K562 (cell line): ENCODE data around the gene NUP107. TPM values are rescaled to one million over a fixed set of nuclear protein-coding genes. Genes with fewer than 3 reads are reported as not detected.

Experiments
- ATAC-seq: fragments of 200-7000 bp; cut with Tn5 transposase; 3 replicates; pipeline ENCODE4 v1.9.1; 2020; ENCODE audit warnings: moderate library complexity
- BruUV-seq: library from RNA; stranded (reverse); fragments of 400-500 nt; replicated peaks from 2 replicates; lab custom pipeline; 2021; lab: Mats Ljungman, UMichigan
- CTCF ChIA-PET: fragments of 300-600 bp; formaldehyde crosslinking; extraction: SDS; loops from one replicate; lab custom pipeline; 2021; ENCODE audit warnings: low intra/inter-chr PET ratio; lab: Yijun Ruan, JAX
- POLR2A ChIA-PET: fragments of 300-600, 350-650 bp; sonication (Branson Sonifier 250); formaldehyde crosslinking; extraction: SDS; loops from one replicate; lab custom pipeline; 2021; ENCODE audit warnings: antibody characterized with exemption, inconsistent platforms; lab: Yijun Ruan, JAX
- DNase-seq, 4 experiments: peaks; one replicate each; pipeline versions ENCODE4 v3.0.0 to v3.0.0-alpha.2; 2011 to 2018; ENCODE audit warnings: low spot score in 3 of 4, mixed read lengths in 3 of 4; ENCODE audit errors: extremely low read depth in 1 of 4
- FAIRE-seq: peaks from 2 replicates; lab custom pipeline; 2011; peaks lifted over from hg19 to GRCh38; lab: Jason Lieb, UNC
- H2AFZ ChIP-seq: 2 replicates; pipeline ENCODE4 v1.6.0; 2011; ENCODE audit warnings: low read depth, low read length, control low read depth, inconsistent platforms
- H3K27ac ChIP-seq: fragments of 200-600 bp; 3 replicates; pipeline ENCODE4 v1.8.0; 2011; ENCODE audit warnings: low read depth, mild to moderate bottlenecking, control low read depth, inconsistent platforms, low read length, moderate library complexity, mixed read lengths; ENCODE audit errors: extremely low read depth
- H3K27me3 ChIP-seq, 2 experiments: fragments of 300-600 bp in 1 of 2; 2 replicates in 1 of 2; 3 replicates in 1 of 2; pipeline versions ENCODE4 v1.6.0 to v1.8.0; 2011; ENCODE audit warnings: inconsistent platforms in 2 of 2, low read length in 2 of 2, mild to moderate bottlenecking in 1 of 2, mixed read lengths in 1 of 2, moderate library complexity in 1 of 2; ENCODE audit not compliant: control insufficient read depth in 2 of 2, insufficient read depth in 2 of 2
- H3K36me3 ChIP-seq: fragments of 300-600 bp; 3 replicates; pipeline ENCODE4 v1.8.0; 2011; ENCODE audit warnings: mild to moderate bottlenecking, low read length, inconsistent platforms; ENCODE audit not compliant: control insufficient read depth, insufficient read depth
- H3K4me1 ChIP-seq, 2 experiments: fragments of 200-600 bp in 1 of 2; replicated peaks in 1 of 2; 2 replicates in 1 of 2; 3 replicates in 1 of 2; pipeline versions ENCODE4 v1.5.1 to v1.8.0; 2011; ENCODE audit warnings: inconsistent platforms in 2 of 2, low read length in 2 of 2, mild to moderate bottlenecking in 1 of 2, mixed read lengths in 1 of 2, moderate library complexity in 1 of 2; ENCODE audit not compliant: control insufficient read depth in 2 of 2, insufficient read depth in 2 of 2
- H3K4me2 ChIP-seq: 2 replicates; pipeline ENCODE4 v1.6.1; 2011; ENCODE audit warnings: low read length, control low read depth, inconsistent platforms, mixed read lengths; ENCODE audit not compliant: insufficient read depth
- H3K4me3 ChIP-seq: fragments of 200-600 bp; sonication (generic), shearing (Covaris generic); 2 replicates; pipeline ENCODE4 v1.5.1; 2016; ENCODE audit warnings: control low read depth, inconsistent platforms
- H3K79me2 ChIP-seq: fragments of 200-600 bp; 3 replicates; pipeline ENCODE4 v1.8.0; 2011; ENCODE audit warnings: low read length, inconsistent platforms; ENCODE audit not compliant: control insufficient read depth, insufficient read depth
- H3K9ac ChIP-seq, 2 experiments: 2 replicates each; pipeline versions ENCODE4 v1.6.0 to v1.6.1; 2011; ENCODE audit warnings: low read depth in 2 of 2, low read length in 2 of 2, control low read depth in 1 of 2, inconsistent platforms in 1 of 2, mild to moderate bottlenecking in 1 of 2, mixed read lengths in 1 of 2; ENCODE audit not compliant: insufficient read depth in 1 of 2
- H3K9me1 ChIP-seq: one replicate; pipeline ENCODE4 v1.6.0; 2011; ENCODE audit warnings: inconsistent platforms, mild to moderate bottlenecking, low read length, moderate library complexity; ENCODE audit not compliant: control insufficient read depth, insufficient read depth
- H3K9me3 ChIP-seq: replicated peaks from 2 replicates; pipeline ENCODE4 v1.5.1; 2011; ENCODE audit warnings: low read depth, low read length, inconsistent platforms; ENCODE audit not compliant: control insufficient read depth, insufficient read depth
- H4K20me1 ChIP-seq: replicated peaks from 2 replicates; pipeline ENCODE4 v1.6.1; 2011; ENCODE audit warnings: low read length, inconsistent platforms, mixed read lengths; ENCODE audit not compliant: control insufficient read depth, insufficient read depth
- GTF3C2 ChIP-seq: IDR thresholded peaks from 3 replicates; pipeline ENCODE4 v1.6.1; 2011; ENCODE audit warnings: borderline replicate concordance, mild to moderate bottlenecking, moderate library complexity; ENCODE audit not compliant: insufficient read length; ENCODE audit errors: extremely low read depth
- HMBOX1 ChIP-seq: sonication (generic); IDR thresholded peaks from 2 replicates; pipeline ENCODE4 v1.6.1; 2016
- WGBS: fragments of 100-300 bp; shearing (Covaris generic); methylation state at CpG from one replicate; pipeline ENCODE4 v1.1.6; 2016; ENCODE audit warnings: low coverage, mixed read lengths; ENCODE audit not compliant: insufficient coverage; ENCODE audit errors: missing lambda C conversion rate; 5-methylcytosine and 5-hydroxymethylcytosine counted together
- in situ Hi-C: fragments of 300-500 bp; cut with MboI; formaldehyde crosslinking; loops from 4 replicates; pipeline ENCODE4 v1.15.0; 2018; ENCODE audit warnings: inconsistent platforms, mixed read lengths
- intact Hi-C: fragments of 100-400 bp; cut with micrococcal nuclease; formaldehyde crosslinking; loops from 2 replicates; pipeline ENCODE4 v1.14.2; 2022
- polyA plus RNA-seq, 8 experiments: library from polyadenylated mRNA; depleted of rRNA in 4 of 8; stranded (reverse) in 5 of 8; unstranded in 3 of 8; fragments of >200 nt; fragmentation: Nextera tagmentation in 2 of 8; fragmentation: Illumina TruSeq in 1 of 8; extraction: Ambion mirVana in 2 of 8; extraction: Trizol in 1 of 8; gene quantifications; 2 replicates each; pipeline versions ENCODE4 v1.2.1 to v1.2.3, GENCODE V29; 2011 to 2014; ENCODE audit warnings: inconsistent platforms in 1 of 8, missing spikeins in 1 of 8
- total RNA-seq, 7 experiments: library from RNA; depleted of rRNA in 6 of 7; stranded (reverse); fragments of >200 nt in 6 of 7; fragmentation: Illumina TruSeq in 2 of 7; extraction: Trizol in 2 of 7; gene quantifications; 2 replicates each; pipeline versions ENCODE4 v1.2.1 to v1.2.3, GENCODE V29; 2011 to 2021; ENCODE audit warnings: low replicate concordance in 1 of 7

NUP107 gene
- total and polyA plus RNA-seq, 9 of the 15 experiments (the other 6 are each of a cell fraction or from before 2014, with no cell fraction given) = 129 to 277 (median 199) TPM

GRCh38 chr12:68761901-68762630 is 75.3 kb downstream of the NUP107 start:
- WGBS = 63% methylated on average over 8 of the region's 8 CpGs
- Histone ChIP-seq H3K27ac (no peak overlapping the region), H3K79me2 (no peaks in the 10 kb centered on the region), H3K9me3 (no peaks in the 10 kb centered on the region), H4K20me1 (no peaks in the 10 kb centered on the region), H3K4me2 (no peak overlapping the region), H3K36me3 (peaks cover 26% of the 10 kb centered on the region; the same call in 2 of the 3 replicates), H3K9ac (no peak overlapping the region; a peak in 1 of 4 replicates), H3K9me1 (no peaks in the 10 kb centered on the region), H2AFZ (no peak overlapping the region), H3K4me3 (no peak overlapping the region), H3K27me3 (no peaks in the 10 kb centered on the region), H3K4me1 (no peaks in the 10 kb centered on the region)
- FAIRE-seq (no peak), DNase-seq (no peak), ATAC-seq (no peak)
- intact Hi-C loops (no loop called here), in situ Hi-C loops (no loop called here)
- ChIA-PET POLR2A (no interaction called here), CTCF (no interaction called here)
- BruUV-seq = no TSS peak
- TF ChIP-seq GTF3C2 (no peak), HMBOX1 (peak; percentile 37; the same call in 1 of the 2 replicates)
